ENCODE results near the gene VSNL1.

Gene VSNL1

DNA sequence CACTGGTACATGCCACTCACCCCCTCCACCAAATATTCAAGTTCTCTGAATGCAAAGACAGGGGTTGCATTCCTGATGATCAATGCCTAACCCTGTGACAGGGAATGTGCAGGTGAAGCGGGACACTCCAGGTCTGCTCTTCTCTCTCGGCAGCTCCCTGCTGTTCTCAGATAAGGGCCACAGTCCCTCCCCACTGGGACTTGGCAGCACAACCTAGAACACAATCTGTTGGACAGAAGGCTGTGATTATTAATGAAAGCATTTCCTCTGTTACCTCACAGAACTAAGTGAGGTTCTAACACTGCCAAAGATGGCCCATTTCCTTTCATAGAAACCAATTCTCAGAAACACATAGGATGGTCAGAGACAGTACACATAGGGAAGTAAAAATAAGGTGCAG lies 42.7 kb downstream of the VSNL1 start:
- H3K27ac ChIP-seq = no peak overlapping the region
- no peak for TF ChIP-seq ZFX (IDR thresholded peaks at IDR 0.05)
- TF ChIP-seq, protein P1, sequence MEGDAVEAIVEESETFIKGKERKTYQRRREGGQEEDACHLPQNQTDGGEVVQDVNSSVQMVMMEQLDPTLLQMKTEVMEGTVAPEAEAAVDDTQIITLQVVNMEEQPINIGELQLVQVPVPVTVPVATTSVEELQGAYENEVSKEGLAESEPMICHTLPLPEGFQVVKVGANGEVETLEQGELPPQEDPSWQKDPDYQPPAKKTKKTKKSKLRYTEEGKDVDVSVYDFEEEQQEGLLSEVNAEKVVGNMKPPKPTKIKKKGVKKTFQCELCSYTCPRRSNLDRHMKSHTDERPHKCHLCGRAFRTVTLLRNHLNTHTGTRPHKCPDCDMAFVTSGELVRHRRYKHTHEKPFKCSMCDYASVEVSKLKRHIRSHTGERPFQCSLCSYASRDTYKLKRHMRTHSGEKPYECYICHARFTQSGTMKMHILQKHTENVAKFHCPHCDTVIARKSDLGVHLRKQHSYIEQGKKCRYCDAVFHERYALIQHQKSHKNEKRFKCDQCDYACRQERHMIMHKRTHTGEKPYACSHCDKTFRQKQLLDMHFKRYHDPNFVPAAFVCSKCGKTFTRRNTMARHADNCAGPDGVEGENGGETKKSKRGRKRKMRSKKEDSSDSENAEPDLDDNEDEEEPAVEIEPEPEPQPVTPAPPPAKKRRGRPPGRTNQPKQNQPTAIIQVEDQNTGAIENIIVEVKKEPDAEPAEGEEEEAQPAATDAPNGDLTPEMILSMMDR (conservative IDR thresholded peaks at IDR 0.05) = no peak

GRCh38 chr2:17583646-17584045 lies 43.1 kb downstream of the VSNL1 start:
- TF ChIP-seq ZFX (IDR thresholded peaks at IDR 0.05) = no peak
- TF ChIP-seq, protein P1 (conservative IDR thresholded peaks at IDR 0.05) = no peak
- no peak overlapping the region for H3K27ac ChIP-seq

- no peak overlapping the region for H3K27ac ChIP-seq
- TF ChIP-seq, protein P1 (conservative IDR thresholded peaks at IDR 0.05) = no peak
- no peak for TF ChIP-seq ZFX (IDR thresholded peaks at IDR 0.05)
These were observed 44.2 kb downstream of the VSNL1 start for GRCh38 chr2:17584689-17585088.

- TF ChIP-seq, protein P1 (conservative IDR thresholded peaks at IDR 0.05) = no peak
- no peak for TF ChIP-seq ZFX (IDR thresholded peaks at IDR 0.05)
- H3K27ac ChIP-seq = no peak overlapping the region
These were observed 47.0 kb downstream of the VSNL1 start for GRCh38 chr2:17587469-17587868.

DNA sequence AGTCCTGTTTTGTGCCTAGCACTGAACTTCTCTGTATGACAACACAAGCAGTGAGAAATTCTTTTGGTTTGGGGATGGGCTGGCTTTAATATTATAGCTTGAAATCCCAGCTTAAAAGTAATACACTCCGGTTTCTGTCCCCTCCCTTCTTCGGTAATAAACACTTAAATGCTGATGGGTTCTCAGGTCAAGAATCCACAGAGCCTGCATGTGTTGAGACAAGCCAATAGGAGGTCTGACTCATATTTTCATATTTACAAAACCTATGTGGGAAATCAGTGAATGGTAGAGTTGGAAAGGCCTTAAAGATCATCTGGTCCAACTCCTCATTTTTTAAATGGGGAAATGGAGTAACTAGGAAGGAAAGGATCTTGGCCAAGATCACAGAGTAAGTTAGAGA lies 47.5 kb downstream of the VSNL1 start:
- no peak overlapping the region for H3K27ac ChIP-seq
- TF ChIP-seq, protein P1 (conservative IDR thresholded peaks at IDR 0.05) = no peak
- no peak for TF ChIP-seq ZFX (IDR thresholded peaks at IDR 0.05)

GRCh38 chr2:17589406-17590035 lies 49.0 kb downstream of the VSNL1 start:
- no peak overlapping the region for H3K27ac ChIP-seq
- TF ChIP-seq, protein P1 (conservative IDR thresholded peaks at IDR 0.05) = no peak
- TF ChIP-seq ZFX (IDR thresholded peaks at IDR 0.05) = no peak

DNA sequence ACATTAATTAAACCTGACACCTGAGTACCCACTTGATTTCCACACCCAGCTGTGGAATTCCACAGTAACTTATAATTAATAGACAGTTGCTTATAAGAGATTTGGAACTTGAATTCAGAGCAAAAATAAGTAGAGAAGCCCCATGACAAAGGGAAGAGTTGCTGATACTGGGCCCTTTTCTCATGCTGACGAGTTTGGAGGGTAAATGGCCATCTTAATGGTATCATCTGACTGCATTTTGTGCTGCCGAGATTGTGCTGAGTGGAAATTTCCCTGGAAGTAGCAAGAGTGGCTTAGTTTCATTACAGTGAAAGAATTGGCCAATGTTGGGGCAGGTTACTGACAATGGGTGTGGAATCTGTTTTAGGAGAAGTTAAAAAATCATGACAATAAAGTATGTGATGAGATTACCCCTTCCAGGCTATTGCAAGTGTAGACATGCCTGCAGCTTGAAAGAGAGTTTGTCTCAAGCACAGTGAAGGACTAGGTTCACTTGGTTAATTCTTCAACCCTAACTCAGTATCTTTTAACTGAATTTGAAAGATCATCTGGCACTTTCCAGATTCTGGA lies 49.9 kb downstream of the VSNL1 start:
- no peak for TF ChIP-seq ZFX (IDR thresholded peaks at IDR 0.05)
- TF ChIP-seq, protein P1 (conservative IDR thresholded peaks at IDR 0.05) = no peak
- H3K27ac ChIP-seq = no peak overlapping the region

All from C4-2B (cell line).